ENCODE measurements around the gene TMCC3.

DNA sequence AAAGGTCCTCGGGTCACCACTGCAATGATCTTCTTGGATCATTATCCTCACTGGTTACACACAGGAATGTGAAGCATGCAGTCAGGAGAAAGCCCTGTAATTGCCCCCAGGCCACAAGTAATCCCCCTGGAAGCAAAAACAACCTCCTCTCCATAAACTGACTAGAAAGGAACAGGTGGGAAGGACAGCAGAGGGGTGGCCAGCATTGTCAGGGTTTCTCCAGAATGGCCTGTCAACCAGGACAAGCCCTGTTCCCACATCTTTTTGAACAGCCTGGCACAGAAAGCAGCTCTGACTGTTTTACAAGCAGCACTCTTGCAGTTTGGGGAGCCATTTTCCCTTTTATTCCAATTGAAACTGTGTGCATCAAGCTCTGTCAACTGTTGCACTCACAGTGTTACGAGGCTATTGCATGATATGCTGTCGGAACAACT lies 36.1 kb downstream of the TMCC3 start:
- TF ChIP-seq CTCF (conservative IDR thresholded peaks at IDR 0.05; ENCODE audit: low read length) (no peak), EZH2phosphoT487 (IDR thresholded peaks at IDR 0.05; ENCODE audit: borderline replicate concordance, low read depth, low read length) (no peak)

Data from OCI-LY7 (cell line).